ENCODE data around the gene R3HCC1L. TPM values are rescaled to one million over a fixed set of nuclear protein-coding genes. Genes with fewer than 3 reads are reported as not detected.

R3HCC1L gene
- total RNA-seq, 1 donor from 2014 or later = 11.3 TPM

GRCh38 chr10:98264378-98265065 lies 130.1 kb downstream of the R3HCC1L start:
- Mint-ChIP-seq H3K27ac (ENCODE audit: unreplicated experiment) (no peak overlapping the region), H3K4me3 (ENCODE audit: unreplicated experiment) (no peak overlapping the region), H3K4me1 (ENCODE audit: unreplicated experiment) (peaks cover 27% of the 10 kb centered on the region), H3K9me3 (ENCODE audit: unreplicated experiment) (no peaks in the 10 kb centered on the region), H3K27me3 (ENCODE audit: unreplicated experiment) (no peaks in the 10 kb centered on the region), H3K36me3 (ENCODE audit: unreplicated experiment) (no peaks in the 10 kb centered on the region)
- no peak for TF ChIP-seq CTCF (IDR thresholded peaks at IDR 0.05)
- DNase-seq (ENCODE audit: extremely low spot score, unreplicated experiment) = peak; percentile 69

DNA sequence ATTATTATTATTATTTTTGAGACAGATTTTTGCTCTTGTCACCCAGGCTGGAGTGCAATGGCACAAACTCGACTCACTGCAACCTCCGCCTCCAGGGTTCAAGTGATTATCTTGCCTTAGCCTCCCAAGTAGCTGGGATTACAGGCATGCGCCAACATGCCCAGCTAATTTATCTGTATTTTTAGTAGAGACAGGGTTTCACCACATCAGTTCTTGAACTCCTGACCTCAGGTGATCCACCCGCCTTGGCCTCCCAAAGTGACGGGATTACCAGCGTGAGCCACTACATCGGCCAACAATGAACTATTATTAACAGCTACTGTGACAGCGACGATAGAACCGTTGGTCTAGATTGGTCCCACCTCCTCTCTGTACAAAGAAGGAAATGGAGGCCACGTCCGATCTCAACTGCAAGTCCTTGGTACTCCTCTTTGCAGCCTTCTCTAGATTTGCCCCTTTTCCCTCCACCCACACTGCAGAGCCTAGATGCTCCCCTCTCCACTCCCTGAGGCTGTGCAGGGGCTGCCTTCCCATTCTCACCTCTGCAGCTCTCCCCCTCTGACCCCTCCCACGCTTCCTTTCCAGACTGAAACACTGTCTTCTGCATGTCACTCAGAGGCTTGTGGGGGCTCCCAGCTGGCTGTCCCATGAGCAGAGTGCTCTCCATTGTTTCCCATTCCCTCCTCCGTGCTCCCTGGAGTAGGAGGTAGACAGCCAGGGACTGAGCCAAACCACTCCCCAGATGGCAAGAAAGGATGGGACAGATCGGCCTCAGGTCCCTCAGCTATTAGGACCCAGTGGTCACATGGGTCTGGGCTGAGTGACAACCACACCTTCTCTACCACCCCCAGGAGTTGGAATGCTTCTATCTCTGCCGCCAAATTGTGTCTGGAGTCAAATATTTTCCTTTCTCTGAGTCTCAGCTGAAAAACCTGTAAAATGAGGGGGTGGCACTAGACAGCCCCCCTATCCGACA lies 131.2 kb downstream of the R3HCC1L start:
- no peaks in the 10 kb centered on the region for H3K36me3 Mint-ChIP-seq (ENCODE audit: unreplicated experiment)
- TF ChIP-seq CTCF (IDR thresholded peaks at IDR 0.05) = no peak

DNA sequence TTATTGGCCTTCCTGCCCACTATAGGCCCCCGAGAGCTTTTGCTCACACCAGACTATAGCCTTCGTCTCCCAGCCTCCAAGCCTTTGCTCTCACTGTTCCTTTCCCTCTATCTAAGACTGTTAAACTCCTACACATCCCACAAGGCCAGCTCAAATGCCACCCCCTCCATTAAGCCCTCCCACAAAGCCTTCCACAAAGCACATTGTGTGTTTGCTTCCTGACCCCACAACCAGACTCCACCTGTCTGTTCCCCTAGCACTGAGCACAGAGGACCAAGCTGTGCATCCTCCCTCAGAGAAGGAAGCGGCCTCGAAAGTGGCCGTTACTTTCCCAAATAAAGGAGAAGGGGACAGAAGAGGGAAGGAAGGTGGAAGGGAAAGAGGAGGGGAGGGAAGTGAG lies 132.2 kb downstream of the R3HCC1L start:
- Mint-ChIP-seq H3K9me3 (ENCODE audit: unreplicated experiment) (no peaks in the 10 kb centered on the region), H3K36me3 (ENCODE audit: unreplicated experiment) (no peaks in the 10 kb centered on the region), H3K27me3 (ENCODE audit: unreplicated experiment) (no peaks in the 10 kb centered on the region), H3K4me3 (ENCODE audit: unreplicated experiment) (no peak overlapping the region), H3K4me1 (ENCODE audit: unreplicated experiment) (peaks cover 32% of the 10 kb centered on the region), H3K27ac (ENCODE audit: unreplicated experiment) (peak overlapping the region; percentile 1)
- TF ChIP-seq CTCF (IDR thresholded peaks at IDR 0.05) = no peak
- DNase-seq (ENCODE audit: extremely low spot score, unreplicated experiment) = no peak

More for the DNA sequence above, 131.2 kb downstream of the R3HCC1L start:
- Mint-ChIP-seq H3K9me3 (ENCODE audit: unreplicated experiment) (no peaks in the 10 kb centered on the region), H3K27me3 (ENCODE audit: unreplicated experiment) (no peaks in the 10 kb centered on the region), H3K4me1 (ENCODE audit: unreplicated experiment) (peaks cover 33% of the 10 kb centered on the region), H3K4me3 (ENCODE audit: unreplicated experiment) (no peak overlapping the region), H3K27ac (ENCODE audit: unreplicated experiment) (no peak overlapping the region)
- peak; percentile 59 for DNase-seq (ENCODE audit: extremely low spot score, unreplicated experiment)

DNA sequence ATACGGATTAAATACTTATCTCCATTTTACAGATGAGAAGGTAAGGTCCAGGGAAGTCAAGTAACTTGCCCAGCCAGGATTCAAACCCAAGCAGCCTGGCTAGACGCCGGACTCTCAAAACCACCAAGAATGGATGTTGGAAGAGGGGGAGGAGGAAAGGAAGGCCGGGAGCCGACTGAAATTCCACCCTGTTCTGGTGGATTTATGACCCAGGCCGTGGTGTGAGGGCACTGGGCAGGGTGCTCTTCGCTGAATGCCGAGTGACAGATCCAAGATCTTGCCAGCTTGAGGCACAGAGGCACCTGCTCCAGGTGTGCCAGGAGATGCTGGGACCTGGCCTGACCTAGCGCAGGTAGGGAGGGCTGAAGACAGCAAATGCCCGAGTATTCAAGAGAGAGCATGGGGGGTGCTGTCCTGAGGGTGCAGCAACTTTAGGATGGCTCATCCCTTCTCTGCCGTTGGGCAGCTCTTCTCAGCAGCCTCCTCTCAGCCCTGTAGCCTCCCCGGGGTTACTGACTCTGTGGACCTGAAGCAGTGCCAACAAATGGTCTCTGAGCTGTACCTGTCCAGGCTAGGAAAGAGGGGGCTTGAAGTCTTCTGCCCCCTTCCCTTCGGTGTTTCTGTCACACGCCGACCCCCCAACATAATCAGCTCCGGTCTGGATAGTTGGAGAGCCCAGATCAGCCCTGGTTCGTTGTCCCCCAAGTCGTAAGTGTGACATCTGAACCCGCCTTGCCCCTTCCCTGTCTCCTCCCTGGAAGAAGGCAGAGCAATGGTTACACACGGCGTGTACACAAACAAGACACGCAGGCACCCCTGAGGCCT lies 132.8 kb downstream of the R3HCC1L start:
- Mint-ChIP-seq H3K4me1 (ENCODE audit: unreplicated experiment) (peaks cover 32% of the 10 kb centered on the region), H3K4me3 (ENCODE audit: unreplicated experiment) (peak overlapping the region; percentile 60), H3K9me3 (ENCODE audit: unreplicated experiment) (no peaks in the 10 kb centered on the region), H3K36me3 (ENCODE audit: unreplicated experiment) (no peaks in the 10 kb centered on the region), H3K27me3 (ENCODE audit: unreplicated experiment) (no peaks in the 10 kb centered on the region), H3K27ac (ENCODE audit: unreplicated experiment) (peak overlapping the region; percentile 1)
- TF ChIP-seq CTCF (IDR thresholded peaks at IDR 0.05) = no peak
- DNase-seq (ENCODE audit: extremely low spot score, unreplicated experiment) = peak; percentile 62
